ENCODE measurements around the gene PLXNB2.

PLXNB2 gene

DNA sequence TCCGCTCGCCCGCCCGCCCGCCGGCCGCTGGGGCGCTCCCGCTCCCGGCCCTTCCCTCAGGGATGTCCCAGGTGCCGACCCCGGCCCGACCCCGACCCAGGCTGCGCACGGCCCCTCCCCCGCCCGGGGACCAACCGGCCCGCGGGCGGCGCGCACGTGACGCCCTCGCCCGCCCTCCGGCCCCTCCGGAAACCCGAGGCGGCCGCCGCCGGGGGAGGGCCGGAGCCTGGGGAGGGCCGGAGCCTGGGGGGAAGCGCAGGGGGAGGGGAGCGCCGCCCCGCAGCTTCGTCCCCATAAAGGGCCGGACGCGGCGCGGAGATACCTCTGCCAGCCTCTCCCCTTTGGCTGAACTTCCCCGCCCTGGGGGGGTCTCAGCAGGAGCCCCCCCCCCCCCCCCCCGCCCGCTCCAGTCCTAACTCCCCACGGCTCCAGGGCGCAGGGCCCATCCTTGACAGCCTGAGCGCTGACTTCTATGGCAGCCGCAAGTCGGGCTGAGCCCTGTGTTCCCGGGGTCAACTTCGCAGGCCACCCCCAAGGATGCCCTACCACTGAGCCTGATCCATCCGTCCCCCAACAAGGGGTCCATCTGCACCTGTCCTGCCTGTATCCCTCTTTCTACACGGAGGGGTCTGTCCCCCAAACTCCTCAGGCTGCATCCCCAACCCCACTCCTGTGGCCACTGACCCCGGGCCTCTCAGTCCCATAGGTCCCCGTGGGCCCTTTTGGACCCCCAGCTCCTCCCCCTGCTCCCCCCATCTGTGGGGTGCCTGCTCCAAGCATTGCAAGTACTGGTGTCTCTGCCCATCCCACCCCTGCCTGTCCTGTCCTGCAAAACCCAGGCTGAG, 45.6 kb downstream of the PLXNB2 start, which contains the start of gene MAPK12:
Gene MAPK12 (minus strand): TSS at position 69 of the 845 bp plus-strand sequence. CDS start 174 bp downstream, outside the sequence.
- no peak for DNase-seq

GRCh38 chr22:50260801-50261614, 46.4 kb downstream of the PLXNB2 start:
- no peak for DNase-seq

DNA sequence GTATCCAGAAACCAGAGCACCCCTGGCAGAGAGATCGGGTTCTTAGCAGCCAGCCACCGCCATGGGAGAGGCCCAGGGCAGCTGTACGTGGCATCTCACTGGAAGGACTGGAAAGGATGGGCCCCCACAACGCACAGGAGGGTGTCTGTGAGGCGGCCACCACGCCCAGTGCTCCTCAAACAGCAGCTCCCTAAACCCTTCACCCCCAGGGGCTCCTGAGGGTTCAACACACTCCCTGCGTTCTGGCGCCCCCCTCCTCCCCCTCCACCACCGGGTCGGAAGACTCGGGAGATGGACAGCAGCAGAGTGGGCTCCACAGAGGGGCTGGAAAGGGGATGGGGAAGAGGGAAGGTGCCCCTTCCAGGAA, 47.0 kb downstream of the PLXNB2 start:
- no peak for DNase-seq

DNA sequence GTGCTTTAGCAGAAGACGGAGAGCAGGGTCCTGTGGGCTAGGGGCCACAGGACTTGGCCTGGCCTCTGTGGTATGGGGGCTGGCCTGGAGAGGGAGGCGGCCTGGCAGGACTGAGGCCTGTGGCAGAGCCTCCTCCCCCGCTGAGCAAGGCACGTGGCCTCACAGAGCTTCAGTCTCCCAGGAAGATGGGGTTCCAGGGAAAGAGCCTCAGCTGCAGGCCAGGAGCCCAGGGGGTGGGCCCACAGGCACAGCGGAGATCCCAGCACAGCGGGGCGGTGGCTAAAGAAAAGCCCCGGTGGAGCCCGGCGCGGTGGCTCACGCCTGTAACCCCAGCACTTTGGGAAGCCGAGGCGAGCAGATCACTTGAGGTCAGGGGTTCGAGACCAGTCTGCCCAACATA, 48.1 kb downstream of the PLXNB2 start:
- no peak for DNase-seq

DNA sequence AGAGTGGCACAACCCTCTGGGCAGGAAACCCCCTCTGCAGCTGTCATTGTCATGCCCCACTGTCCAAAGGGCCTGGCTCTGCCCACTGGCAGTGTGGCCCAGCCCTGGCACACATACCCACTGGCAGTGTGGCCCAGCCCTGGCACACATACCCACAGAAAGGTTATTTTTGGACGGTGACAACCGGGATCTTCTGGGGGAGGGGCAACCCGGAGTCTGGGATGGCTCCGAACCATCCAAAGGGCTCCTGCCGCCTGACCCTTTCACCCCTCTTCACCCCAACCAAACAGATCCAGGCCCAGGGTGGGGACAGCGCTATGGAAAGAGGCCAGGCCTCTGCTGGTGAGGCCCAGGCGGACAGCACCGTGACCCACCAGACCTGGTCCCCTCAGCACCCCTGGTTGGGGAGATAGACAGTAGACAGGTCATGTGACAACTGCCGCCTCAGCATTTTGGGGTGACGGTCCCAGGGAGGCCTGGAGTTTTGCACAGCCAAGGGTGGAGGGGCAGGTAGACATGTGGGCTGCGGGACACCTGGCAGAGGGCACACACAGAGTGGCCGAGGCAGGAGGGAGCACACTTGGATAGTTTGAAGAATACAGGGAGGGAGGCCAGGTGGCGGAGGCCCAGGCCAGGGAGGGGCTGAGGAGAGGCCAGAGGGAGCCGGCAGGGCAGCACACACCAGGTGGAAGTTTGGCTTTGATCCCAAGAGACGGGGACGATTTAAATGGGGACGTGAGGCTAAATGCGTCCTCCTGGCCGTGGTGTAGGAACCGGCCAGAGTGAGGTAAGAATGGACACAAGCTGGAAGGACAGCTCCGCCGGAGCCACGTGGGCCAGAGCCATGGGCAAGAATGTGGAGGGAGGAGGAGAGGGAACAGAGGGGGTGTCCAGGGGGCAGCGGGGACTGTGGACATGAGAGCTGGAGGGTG, 48.8 kb downstream of the PLXNB2 start:
- no peak for DNase-seq

GRCh38 chr22:50257451-50258360, 49.7 kb downstream of the PLXNB2 start:
- DNase-seq = no peak

DNA sequence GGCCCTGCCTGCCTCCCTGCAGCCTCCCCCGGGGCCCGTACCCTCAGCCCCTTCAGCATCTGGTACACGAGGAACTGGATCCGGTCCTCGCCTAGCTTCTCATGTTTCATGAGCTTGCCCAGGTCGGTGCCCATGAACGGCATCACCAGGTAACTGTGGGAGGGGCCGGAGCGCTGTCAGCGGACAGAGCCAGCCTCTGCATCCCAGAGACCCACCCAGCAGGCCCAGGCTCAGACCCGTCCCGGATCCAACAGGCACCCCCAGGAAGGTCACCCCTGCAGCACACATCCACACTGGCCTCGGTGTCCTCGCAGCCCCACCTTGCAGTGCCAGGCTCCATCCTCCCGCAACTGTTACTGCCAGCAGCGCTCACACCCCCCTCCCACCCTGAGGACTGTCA, 50.4 kb downstream of the PLXNB2 start:
- DNase-seq = no peak

- DNase-seq = no peak
These were observed 51.1 kb downstream of the PLXNB2 start for GRCh38 chr22:50256258-50256862.

- no peak for DNase-seq
These were observed 51.8 kb downstream of the PLXNB2 start for GRCh38 chr22:50255607-50256006.

GRCh38 chr22:50255099-50255498, 52.3 kb downstream of the PLXNB2 start:
- DNase-seq = no peak

GRCh38 chr22:50253941-50254340, 53.5 kb downstream of the PLXNB2 start:
- no peak for DNase-seq

- no peak for DNase-seq
These were observed 54.2 kb downstream of the PLXNB2 start for GRCh38 chr22:50253046-50253915.

GRCh38 chr22:50252082-50253045, 55.1 kb downstream of the PLXNB2 start:
- peak; percentile 65 for DNase-seq

- DNase-seq = no peak
These were observed 55.9 kb downstream of the PLXNB2 start for GRCh38 chr22:50251477-50252081.

DNA sequence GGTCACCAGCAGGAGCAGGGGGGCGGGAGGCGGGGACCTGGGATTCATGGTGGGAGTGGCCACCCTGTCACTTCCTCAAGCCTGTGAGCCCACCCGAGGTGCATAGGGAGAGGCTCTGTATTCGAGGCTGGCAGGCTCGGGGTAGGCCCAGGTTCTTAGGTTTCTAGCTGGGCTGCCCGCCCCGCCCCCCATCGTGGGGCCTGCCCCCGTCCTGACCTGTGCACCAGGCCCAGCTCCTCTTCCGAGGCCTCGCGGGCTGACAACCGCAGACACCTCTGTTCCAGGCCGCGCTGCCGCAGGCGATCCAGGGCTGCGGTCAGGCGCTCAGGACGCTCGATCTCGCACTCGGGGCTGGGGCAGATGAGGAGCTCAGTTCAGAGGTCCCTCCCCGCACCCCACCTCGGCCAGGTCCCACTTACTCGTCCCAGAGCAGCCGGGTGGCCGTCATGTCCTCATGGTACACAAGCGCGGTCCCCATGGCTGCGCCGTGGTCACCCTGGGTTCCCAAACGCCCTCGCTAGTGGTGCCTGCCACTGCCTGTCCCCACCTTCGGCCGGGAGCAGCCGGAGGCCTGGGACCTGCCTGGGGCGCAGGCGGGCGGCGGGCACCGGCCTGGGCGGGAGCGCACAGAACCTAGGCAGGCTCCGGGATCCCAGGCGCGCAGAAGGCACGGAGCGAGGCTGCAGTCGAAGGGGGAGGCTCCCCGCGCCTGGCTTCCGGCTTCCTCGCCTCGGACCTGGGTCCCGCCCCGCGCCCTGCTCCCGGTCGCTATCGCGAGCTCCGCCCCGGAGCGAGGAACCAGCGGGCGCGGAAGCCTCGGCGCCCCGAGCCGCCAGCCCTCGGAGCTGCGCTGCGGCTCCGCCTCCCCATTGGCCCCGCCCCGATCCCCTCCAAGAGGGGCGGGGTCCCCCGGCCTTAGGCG, 56.6 kb downstream of the PLXNB2 start, which contains the start of gene HDAC10:
Gene HDAC10 (minus strand): TSS at position 711 of the 922 bp plus-strand sequence. CDS start 233 bp downstream, at position 478.
- DNase-seq = peak; percentile 59

DNA sequence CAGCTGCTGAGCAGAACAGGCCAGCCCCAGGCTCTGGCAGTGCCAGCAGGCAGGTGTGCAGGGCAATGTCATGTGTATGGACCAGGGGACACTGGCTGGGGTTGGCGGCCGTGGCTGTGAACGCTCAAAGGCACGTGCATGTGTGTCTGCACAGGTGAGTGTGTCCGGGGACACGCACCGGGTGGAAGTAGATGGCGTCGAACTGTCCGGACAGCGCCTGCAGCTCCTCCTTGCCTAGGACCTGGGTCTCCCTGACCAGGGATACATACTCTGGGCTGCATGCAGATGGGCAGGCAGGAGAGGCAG, 57.2 kb downstream of the PLXNB2 start:
- DNase-seq = no peak
